HCT116 (cell line): ENCODE data around the gene TCEANC2. TPM values are rescaled to one million over a fixed set of nuclear protein-coding genes. Genes with fewer than 3 reads are reported as not detected.

ENCODE experiments used
- ATAC-seq: fragments of 200-7000 bp; cut with Tn5 transposase; 2 replicates; pipeline ENCODE4 v1.9.1; 2020; ENCODE audit warnings: mild to moderate bottlenecking, moderate library complexity
- BruUV-seq: library from RNA; stranded (reverse); fragments of 400-500 nt; replicated peaks from 2 replicates; lab custom pipeline; 2021; lab: Mats Ljungman, UMichigan
- CTCF ChIA-PET: fragments of 300-600 bp; sonication (Branson Sonifier 250); formaldehyde crosslinking; loops from one replicate; lab custom pipeline; 2021; ENCODE audit warnings: antibody characterized with exemption; lab: Charles Lee
- POLR2A ChIA-PET: fragments of 300-600, 350-600 bp; sonication (Branson Sonifier 250); formaldehyde crosslinking; loops from one replicate; lab custom pipeline; 2021; ENCODE audit warnings: antibody characterized with exemption; lab: Charles Lee
- RAD21 ChIA-PET, 2 experiments: fragments of 300-600 bp; sonication (Branson Sonifier 250); formaldehyde crosslinking; loops; one replicate each; lab custom pipeline; 2023; ENCODE audit warnings: low total read pairs in 2 of 2; ENCODE audit not compliant: uncharacterized antibody in 2 of 2, unreplicated experiment in 2 of 2, low non-redundant PET in 1 of 2; lab: Charles Lee
- DNase-seq: peaks from one replicate; pipeline ENCODE4 v3.0.0-alpha.2; 2010; ENCODE audit warnings: low read depth, low spot score
- H2AFZ ChIP-seq: fragments of 200-600 bp; shearing (Covaris generic), sonication (generic); 2 replicates; pipeline ENCODE4 v1.6.1; 2017; ENCODE audit warnings: low read depth, mixed run types, mixed read lengths, antibody characterized with exemption, low read length; ENCODE audit not compliant: poor library complexity, severe bottlenecking
- H3K27ac ChIP-seq: 2 replicates; pipeline ENCODE4 v1.5.1; 2012; ENCODE audit warnings: low read depth, low read length
- H3K27me3 ChIP-seq: fragments of 200-600 bp; sonication (generic); 2 replicates; pipeline ENCODE4 v1.6.1; 2016; ENCODE audit warnings: mixed run types, low read length, mixed read lengths; ENCODE audit not compliant: insufficient read depth
- H3K36me3 ChIP-seq, 2 experiments: fragments of 200-500 bp in 1 of 2; fragments of 200-600 bp in 1 of 2; sonication (Bioruptor generic) in 1 of 2; sonication (generic) in 1 of 2; 2 replicates each; pipeline versions ENCODE4 v1.5.1 to v1.6.1; 2014 to 2016; ENCODE audit warnings: low read length in 2 of 2, inconsistent platforms in 1 of 2, mixed read lengths in 1 of 2, mixed run types in 1 of 2; ENCODE audit not compliant: insufficient read depth in 2 of 2, control insufficient read depth in 1 of 2
- H3K4me1 ChIP-seq, 2 experiments: fragments of 200-600 bp in 1 of 2; sonication (generic) in 1 of 2; 2 replicates each; pipeline versions ENCODE4 v1.5.1 to v1.6.1; 2012 to 2017; ENCODE audit warnings: low read length in 2 of 2, inconsistent platforms in 1 of 2, mild to moderate bottlenecking in 1 of 2, mixed read lengths in 1 of 2, mixed run types in 1 of 2, moderate library complexity in 1 of 2; ENCODE audit not compliant: insufficient read depth in 2 of 2, control insufficient read depth in 1 of 2
- H3K4me2 ChIP-seq: fragments of 200-600 bp; sonication (generic); 2 replicates; pipeline ENCODE4 v1.6.1; 2017; ENCODE audit warnings: mixed run types, low read length, mixed read lengths
- H3K4me3 ChIP-seq, 2 experiments: fragments of 200-600 bp in 1 of 2; sonication (generic) in 1 of 2; replicated peaks in 1 of 2; 2 replicates each; pipeline ENCODE4 v1.5.1; 2011 to 2016; ENCODE audit warnings: low read length in 2 of 2, control low read depth in 1 of 2, low read depth in 1 of 2, mild to moderate bottlenecking in 1 of 2, mixed read lengths in 1 of 2, mixed run types in 1 of 2
- H3K79me2 ChIP-seq: fragments of 200-600 bp; sonication (generic); 2 replicates; pipeline ENCODE4 v1.6.1; 2017; ENCODE audit warnings: mild to moderate bottlenecking, mixed run types, low read length, moderate library complexity, mixed read lengths; ENCODE audit not compliant: insufficient read depth
- H3K9ac ChIP-seq: fragments of 200-600 bp; sonication (generic); 2 replicates; pipeline ENCODE4 v1.6.1; 2016; ENCODE audit warnings: low read length, mixed read lengths
- H3K9me2 ChIP-seq: fragments of 200-600 bp; sonication (generic), shearing (Covaris generic); 2 replicates; pipeline ENCODE4 v1.6.1; 2017; ENCODE audit warnings: mixed run types, mild to moderate bottlenecking, moderate library complexity; ENCODE audit not compliant: insufficient read depth
- H3K9me3 ChIP-seq, 2 experiments: fragments of 200-500 bp in 1 of 2; fragments of 200-600 bp in 1 of 2; sonication (Bioruptor generic) in 1 of 2; sonication (generic) in 1 of 2; 2 replicates each; pipeline ENCODE4 v1.6.1; 2014 to 2017; ENCODE audit warnings: low read length in 2 of 2, mixed read lengths in 2 of 2, inconsistent platforms in 1 of 2, low read depth in 1 of 2, mild to moderate bottlenecking in 1 of 2, mixed run types in 1 of 2, moderate library complexity in 1 of 2; ENCODE audit not compliant: control insufficient read depth in 1 of 2, insufficient read depth in 1 of 2
- H4K20me1 ChIP-seq: fragments of 200-600 bp; sonication (generic), shearing (Covaris generic); 2 replicates; pipeline ENCODE4 v1.6.1; 2017; ENCODE audit warnings: mixed run types, mild to moderate bottlenecking, moderate library complexity; ENCODE audit not compliant: insufficient read depth
- ELF1 ChIP-seq: IDR thresholded peaks from 2 replicates; pipeline ENCODE4 v1.6.1; 2012; ENCODE audit warnings: low read depth, borderline replicate concordance
- EZH2phosphoT487 ChIP-seq: fragments of 200-600 bp; IDR thresholded peaks from 2 replicates; pipeline ENCODE4 v1.6.1; 2018; ENCODE audit warnings: antibody characterized with exemption, borderline replicate concordance
- FOSL1 ChIP-seq: IDR thresholded peaks from 2 replicates; pipeline ENCODE4 v1.6.1; 2012; ENCODE audit warnings: low read depth
- POLR2A ChIP-seq: IDR thresholded peaks from 2 replicates; pipeline ENCODE4 v1.7.0; 2011; ENCODE audit warnings: borderline replicate concordance; ENCODE audit not compliant: insufficient read depth, insufficient read length; ENCODE audit errors: extremely low read depth
- POLR2AphosphoS5 ChIP-seq: IDR thresholded peaks from 2 replicates; pipeline ENCODE4 v1.6.1; 2011; ENCODE audit warnings: mild to moderate bottlenecking, low read depth, low read length, moderate library complexity
- SP1 ChIP-seq: IDR thresholded peaks from 2 replicates; pipeline ENCODE4 v1.6.1; 2012; ENCODE audit warnings: low read depth
- SRF ChIP-seq: IDR thresholded peaks from 2 replicates; pipeline ENCODE4 v1.6.1; 2012; ENCODE audit warnings: low read depth
- TCF7L2 ChIP-seq: IDR thresholded peaks from 2 replicates; pipeline ENCODE4 v1.7.0; 2011; ENCODE audit warnings: borderline replicate concordance, inconsistent platforms; ENCODE audit not compliant: insufficient read depth, insufficient read length; ENCODE audit errors: extremely low read depth
- ZNF274 ChIP-seq: fragments of 200-500 bp; sonication (Bioruptor generic); IDR thresholded peaks from 2 replicates; pipeline ENCODE4 v1.6.1; 2014; ENCODE audit warnings: mild to moderate bottlenecking, low read depth, low read length, inconsistent platforms
- intact Hi-C: fragments of 100-400 bp; cut with micrococcal nuclease; formaldehyde crosslinking; loops from 2 replicates; pipeline ENCODE4 v1.10.0; 2022
- total RNA-seq: library from RNA; stranded (reverse); gene quantifications from one replicate; pipeline ENCODE4 v1.2.1, GENCODE V29; 2021; ENCODE audit not compliant: unreplicated experiment

Gene TCEANC2
- total RNA-seq, 1 experiment from 2014 or later, result 5.4 TPM

- TF ChIP-seq ZNF274 (no peak), POLR2A (no peak)
- Histone ChIP-seq H3K36me3 (no peaks in the 10 kb centered on the region), H3K4me1 (peaks cover 8 to 18% of the 10 kb centered on the region in 2 experiments; a peak in 3 of 4 replicates), H3K9me2 (no peaks in the 10 kb centered on the region), H3K9ac (peak overlapping the region; percentile 70; the same call in 1 of the 2 replicates), H4K20me1 (no peaks in the 10 kb centered on the region), H3K79me2 (peaks cover 22% of the 10 kb centered on the region; the same call in 1 of the 2 replicates), H2AFZ (no peak overlapping the region), H3K9me3 (no peaks in the 10 kb centered on the region), H3K27me3 (no peaks in the 10 kb centered on the region), H3K4me2 (peak overlapping the region; percentile 77), H3K27ac (no peak overlapping the region), H3K4me3 (peak overlapping the region; percentile 88 to 94)
- ATAC-seq (no peak), DNase-seq (no peak)
- RAD21 ChIA-PET, result no interaction called here
- no TSS peak for BruUV-seq
- intact Hi-C loops, result loop anchor here (5.0 kb wide), 1 partner anchor 97 kb away; no protein-coding TSS in a partner anchor
- CTCF ChIA-PET, result no interaction called here
- POLR2A ChIA-PET, result no interaction called here
These were observed 986 bp downstream of the TCEANC2 start for GRCh38 chr1:54054438-54054749.

- H3K9ac ChIP-seq, result no peak overlapping the region
- TF ChIP-seq SRF (no peak), ELF1 (no peak), TCF7L2 (no peak), POLR2AphosphoS5 (no peak), FOSL1 (no peak), SP1 (no peak), POLR2A (no peak), EZH2phosphoT487 (no peak)
- ATAC-seq, result no peak
These were observed 10.9 kb downstream of the TCEANC2 start for GRCh38 chr1:54064299-54064698.

More at GRCh38 chr1:54064299-54064698, 10.9 kb downstream of the TCEANC2 start:
- H3K4me1 ChIP-seq, result no peaks in the 10 kb centered on the region
- no peaks in the 10 kb centered on the region for H3K9me3 ChIP-seq
- BruUV-seq, result no TSS peak
- H3K79me2 ChIP-seq, result no peaks in the 10 kb centered on the region
- intact Hi-C loops, result no loop called here
- no peak overlapping the region for H3K4me3 ChIP-seq
- no peak overlapping the region for H3K4me2 ChIP-seq
- H4K20me1 ChIP-seq, result no peaks in the 10 kb centered on the region
- no peak overlapping the region for H3K27ac ChIP-seq
- no peak for DNase-seq
- ChIA-PET POLR2A (no interaction called here), RAD21 (no interaction called here), CTCF (no interaction called here)
- H2AFZ ChIP-seq, result no peak overlapping the region
- H3K27me3 ChIP-seq, result no peaks in the 10 kb centered on the region
- no peaks in the 10 kb centered on the region for H3K9me2 ChIP-seq
- H3K36me3 ChIP-seq, result no peaks in the 10 kb centered on the region
